A549 treated with ZK216348 at 1 μM for 4 hours (cell line): Measurements from ENCODE around the gene SAC3D1. TPM values are rescaled to one million over a fixed set of nuclear protein-coding genes. Genes with fewer than 3 reads are reported as not detected.

Source experiments
- total RNA-seq: library from RNA; stranded (reverse); fragments of 200-300 nt; extraction: Qiagen RNA extraction; gene quantifications from 5 replicates; pipeline ENCODE4 v1.2.3, GENCODE V29; 2022; ENCODE audit warnings: low read depth

SAC3D1 gene
- total RNA-seq, result 27.0 to 62.7 TPM (median 56.1 TPM) in 5 replicates

GRCh38 chr11:65040847-65041622 lies at the start of gene SAC3D1:
Gene SAC3D1, plus strand, starts transcription at chr11:65041210. Its CDS starts 83 bp downstream, at chr11:65041293.

GRCh38 chr11:64996710-64997380 lies 44.2 kb upstream of the SAC3D1 start, which contains the start of gene BATF2:
Gene BATF2, minus strand, starts transcription at chr11:64996971. Its CDS starts 57 bp downstream, at chr11:64996914.

GRCh38 chr11:65013888-65014725 lies 26.9 kb upstream of the SAC3D1 start, which contains the start of gene ARL2:
Gene ARL2, plus strand, starts transcription at chr11:65014160. Its CDS starts 48 bp downstream, at chr11:65014208.

GRCh38 chr11:65027213-65028067 lies 13.6 kb upstream of the SAC3D1 start, which contains the start of gene SNX15:
Gene SNX15, plus strand, starts transcription at chr11:65027439. Its CDS starts 99 bp downstream, at chr11:65027538.

DNA sequence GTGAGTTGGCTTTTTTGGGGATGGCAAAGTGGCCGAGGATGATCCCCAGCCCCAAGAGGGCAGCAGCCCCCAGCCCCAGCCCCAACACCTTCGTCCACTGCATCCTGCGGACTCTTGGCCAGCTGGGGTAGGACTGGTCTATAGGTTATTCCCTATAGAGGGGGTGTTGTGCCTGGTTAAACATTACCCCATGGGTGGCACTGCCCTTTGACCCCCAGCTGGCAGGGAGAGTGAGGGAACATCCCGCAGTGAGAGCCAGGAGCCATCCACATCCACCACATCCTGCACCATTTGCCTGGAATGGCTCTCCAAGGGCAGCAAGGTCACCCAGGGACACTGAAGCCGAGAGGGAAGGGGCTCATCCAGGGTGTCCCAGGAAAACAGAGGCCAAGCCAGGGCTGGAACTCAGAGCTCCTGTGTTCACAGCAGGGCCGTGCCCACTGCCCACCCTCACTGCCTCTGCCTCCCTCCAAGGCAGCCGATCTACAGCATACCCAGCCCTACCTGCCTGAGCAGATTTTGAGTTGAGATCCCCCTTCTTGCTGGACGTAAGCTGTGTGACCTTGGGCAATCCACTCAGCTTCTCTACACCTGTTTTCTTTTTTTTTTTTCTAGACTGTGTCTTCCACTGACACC lies 17.5 kb downstream of the SAC3D1 start, which contains the start of gene NAALADL1:
Gene NAALADL1, minus strand, starts transcription at position 135 of the 636 bp plus-strand sequence. Its CDS starts 32 bp downstream, at position 103.

DNA sequence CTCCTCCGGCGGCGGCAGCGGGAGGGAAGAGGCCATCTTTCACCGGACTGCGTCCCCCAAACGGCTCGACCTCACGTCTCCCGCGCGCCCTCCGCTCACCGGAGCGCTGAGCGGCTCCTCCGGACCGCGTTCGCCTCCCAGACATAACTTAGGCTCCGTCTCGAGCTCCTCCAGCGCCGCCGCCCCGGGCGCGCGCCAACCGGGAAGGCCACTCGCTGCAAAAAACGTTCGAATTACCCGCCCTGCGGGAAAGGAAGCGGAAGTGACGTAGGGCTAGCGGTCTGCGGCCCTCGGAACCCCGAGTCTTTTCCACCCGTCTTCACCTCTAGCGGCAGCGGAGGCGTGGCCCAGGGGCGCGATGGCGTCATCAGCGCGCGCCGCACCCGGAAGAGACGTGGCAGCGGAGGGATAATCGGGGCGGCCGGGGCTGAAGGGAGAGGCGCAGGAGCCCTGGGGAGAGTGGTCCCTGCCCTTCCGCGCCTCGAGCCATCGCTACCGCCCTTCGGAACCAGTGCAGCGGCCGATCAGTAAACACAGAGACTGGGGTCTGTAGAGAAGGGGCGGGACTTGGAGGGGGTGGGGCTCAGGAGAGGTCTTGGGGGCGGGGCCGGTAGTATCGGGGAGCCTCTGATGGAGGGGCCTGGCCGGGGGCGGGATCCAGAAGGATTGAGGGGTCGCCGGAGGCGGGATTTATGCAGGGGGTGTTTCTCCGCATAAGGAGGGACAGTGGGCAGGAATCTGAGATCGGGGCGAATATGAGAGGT lies 43.0 kb downstream of the SAC3D1 start, which contains the start of the genes CDCA5 and ZFPL1:
Gene CDCA5, minus strand, starts transcription at position 207 of the 764 bp plus-strand sequence. Its CDS starts 62 bp downstream, at position 145.
Gene ZFPL1, plus strand, starts transcription at position 389 of the 764 bp plus-strand sequence. CDS start 477 bp downstream, outside the sequence.

Other genes starting within 250 kb of the SAC3D1 start
- gene MAP4K2, start 238.0 kb upstream of the SAC3D1 start, total RNA-seq, result 5.2 to 11.6 TPM (median 9.0 TPM) in 5 replicates
- 22.9 to 46.9 TPM (median 42.3 TPM) in 5 replicates for gene MEN1, start 230.7 kb upstream of the SAC3D1 start, total RNA-seq
- 0.83 to 2.2 TPM (median 1.7 TPM) in 5 replicates for gene CDC42BPG, start 196.6 kb upstream of the SAC3D1 start, total RNA-seq
- gene EHD1, start 162.6 kb upstream of the SAC3D1 start, total RNA-seq, result 93.7 to 127 TPM (median 121 TPM) in 5 replicates
- 10.9 to 23.2 TPM (median 22.0 TPM) in 5 replicates for gene ATG2A, start 124.0 kb upstream of the SAC3D1 start, total RNA-seq
- 2.7 to 6.1 TPM (median 4.4 TPM) in 5 replicates for gene PPP2R5B, start 116.5 kb upstream of the SAC3D1 start, total RNA-seq
- not detected in 5 replicates for gene GPHA2, start 105.3 kb upstream of the SAC3D1 start, total RNA-seq
- gene MAJIN, start 69.1 kb upstream of the SAC3D1 start, total RNA-seq, result not detected in 5 replicates
- 0.54 to 0.98 TPM (median 0.74 TPM) in 5 replicates for gene BATF2, start 44.2 kb upstream of the SAC3D1 start, total RNA-seq
- 167 to 190 TPM (median 185 TPM) in 5 replicates for gene ARL2, start 27.1 kb upstream of the SAC3D1 start, total RNA-seq
- 21.9 to 25.1 TPM (median 22.4 TPM) in 5 replicates for gene SNX15, start 13.8 kb upstream of the SAC3D1 start, total RNA-seq
- not detected in 5 replicates for gene NAALADL1, start 17.3 kb downstream of the SAC3D1 start, total RNA-seq
- 53.2 to 69.3 TPM (median 67.2 TPM) in 5 replicates for gene CDCA5, start 42.8 kb downstream of the SAC3D1 start, total RNA-seq
- gene ZFPL1, start 43.0 kb downstream of the SAC3D1 start, total RNA-seq, result 29.6 to 35.3 TPM (median 30.6 TPM) in 5 replicates
- gene VPS51, start 55.0 kb downstream of the SAC3D1 start, total RNA-seq, result 49.7 to 55.7 TPM (median 55.4 TPM) in 5 replicates
- gene TM7SF2, start 70.7 kb downstream of the SAC3D1 start, total RNA-seq, result 3.7 to 10.9 TPM (median 5.7 TPM) in 5 replicates
- 11.5 to 24.2 TPM (median 22.7 TPM) in 5 replicates for gene ZNHIT2, start 76.5 kb downstream of the SAC3D1 start, total RNA-seq
- gene FAU, start 80.9 kb downstream of the SAC3D1 start, total RNA-seq, result 660 to 1,037 TPM (median 959 TPM) in 5 replicates
- 56.2 to 79.8 TPM (median 71.3 TPM) in 5 replicates for gene MRPL49, start 81.1 kb downstream of the SAC3D1 start, total RNA-seq
- 24.2 to 45.2 TPM (median 43.1 TPM) in 5 replicates for gene SYVN1, start 93.3 kb downstream of the SAC3D1 start, total RNA-seq
- not detected in 5 replicates for gene SPDYC, start 129.0 kb downstream of the SAC3D1 start, total RNA-seq
- gene CAPN1, start 140.7 kb downstream of the SAC3D1 start, total RNA-seq, result 75.9 to 131 TPM (median 115 TPM) in 5 replicates
- gene POLA2, start 220.8 kb downstream of the SAC3D1 start, total RNA-seq, result 13.8 to 24.5 TPM (median 18.0 TPM) in 5 replicates